Measurements from ENCODE around the gene GYG2. TPM values are rescaled to one million over a fixed set of nuclear protein-coding genes. Genes with fewer than 3 reads are reported as not detected.
"Not testable (repeated sequence)": the region's sequence is repeated elsewhere in the genome, so short reads cannot be mapped to it uniquely, and the experiment has no call there.

The GYG2 gene
- polyA plus RNA-seq, 1 of the 3 experiments (the other 2 are of a cell fraction): 1.8 TPM

DNA sequence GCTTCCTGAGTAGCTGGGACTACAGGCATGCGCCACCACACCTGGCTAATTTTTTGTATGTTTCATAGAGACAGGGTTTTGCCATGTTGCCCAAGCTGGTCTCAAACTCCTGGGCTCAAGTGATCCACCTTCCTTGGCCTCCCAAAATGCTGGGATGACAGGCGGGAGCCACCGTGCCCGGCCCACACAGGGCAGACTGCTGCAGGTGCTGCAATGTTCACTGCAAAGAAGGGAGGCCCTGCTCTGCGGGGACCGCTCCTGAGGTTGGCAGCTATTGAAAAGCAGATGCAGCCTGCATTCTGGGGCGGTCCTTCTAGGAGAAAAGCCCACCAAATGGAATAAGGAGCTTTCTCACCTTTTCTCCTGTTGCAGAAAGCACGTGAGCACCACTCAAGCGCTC, 95.4 kb downstream of the GYG2 start:
- Histone ChIP-seq H4K20me1 (ENCODE audit: insufficient read depth) (no peaks in the 10 kb centered on the region), H3K27ac (ENCODE audit: low read depth in 2 of 2, low read length in 1 of 2) (no peak overlapping the region), H3K4me3 (ENCODE audit: low read depth in 2 of 2, low read length in 1 of 2) (no peak overlapping the region), H3K9me2 (no peaks in the 10 kb centered on the region), H3K4me1 (ENCODE audit: control insufficient read depth in 1 of 2, insufficient read depth in 2 of 2, low read depth in 1 of 2, low read length in 1 of 2) (no peaks in the 10 kb centered on the region; a peak in 1 of 4 replicates), H3K27me3 (ENCODE audit: insufficient read depth) (no peaks in the 10 kb centered on the region), H2AFZ (ENCODE audit: low read depth) (no peak overlapping the region), H3K9me3 (no peaks in the 10 kb centered on the region), H3K79me2 (ENCODE audit: insufficient read depth) (no peaks in the 10 kb centered on the region), H3K36me3 (replicated peaks in 1 of 2; ENCODE audit: control insufficient read depth in 1 of 2, insufficient read depth in 2 of 2, low read length in 1 of 2) (peaks cover 13 to 18% of the 10 kb centered on the region in 2 experiments), H3K9ac (no peak overlapping the region), H3K4me2 (no peak overlapping the region), H3F3A (replicated peaks; ENCODE audit: insufficient read depth) (peaks cover 5% of the 10 kb centered on the region)
- WGBS (ENCODE audit: low lambda C conversion rate): 91% methylated on average over 8 of the region's 9 CpGs
- CTCF ChIA-PET: no interaction called here
- TF ChIP-seq ELF1 (IDR thresholded peaks at IDR 0.05) (no peak), GATA2 (CRISPR knock-in tag; IDR thresholded peaks at IDR 0.05) (no peak), CHD2 (IDR thresholded peaks at IDR 0.05; ENCODE audit: low read length, partially characterized antibody) (no peak), FOXM1 (IDR thresholded peaks at IDR 0.05; ENCODE audit: low read depth) (no peak), POLR2AphosphoS5 (IDR thresholded peaks at IDR 0.05; ENCODE audit: low read depth, low read length) (no peak), RFX5 (IDR thresholded peaks at IDR 0.05; ENCODE audit: low read length) (no peak), RAD21 (IDR thresholded peaks at IDR 0.05; ENCODE audit: low read length) (no peak), MEF2A (IDR thresholded peaks at IDR 0.05; ENCODE audit: borderline replicate concordance, low read depth) (no peak), EP300 (IDR thresholded peaks at IDR 0.05; ENCODE audit: borderline replicate concordance in 1 of 2, low read depth in 1 of 2, low read length in 1 of 2) (no peak), NFIC (IDR thresholded peaks at IDR 0.05; ENCODE audit: borderline replicate concordance) (no peak), FOXJ3 (CRISPR knock-in tag; IDR thresholded peaks at IDR 0.05) (no peak), GABPA (IDR thresholded peaks at IDR 0.05; ENCODE audit: low read depth) (no peak), MAX (IDR thresholded peaks at IDR 0.05; ENCODE audit: low read depth) (no peak), TEAD4 (IDR thresholded peaks at IDR 0.05; ENCODE audit: borderline replicate concordance, insufficient read depth) (no peak), TAF1 (IDR thresholded peaks at IDR 0.05; ENCODE audit: borderline replicate concordance, low read depth, low read length) (no peak)
- no peak for DNase-seq
- POLR2A ChIA-PET: no interaction called here

GRCh38 chrX:2926255-2926654, 97.5 kb downstream of the GYG2 start:
- H3F3A ChIP-seq (replicated peaks; ENCODE audit: insufficient read depth); H3K4me2 ChIP-seq; H3K4me1 ChIP-seq (ENCODE audit: control insufficient read depth in 1 of 2, insufficient read depth in 2 of 2, low read depth in 1 of 2, low read length in 1 of 2); DNase-seq; CTCF ChIA-PET; H3K4me3 ChIP-seq (ENCODE audit: low read depth in 2 of 2, low read length in 1 of 2); H3K27ac ChIP-seq (ENCODE audit: low read depth in 2 of 2, low read length in 1 of 2); H3K79me2 ChIP-seq (ENCODE audit: insufficient read depth); H3K9me3 ChIP-seq; POLR2A ChIA-PET; H3K36me3 ChIP-seq (replicated peaks in 1 of 2; ENCODE audit: control insufficient read depth in 1 of 2, insufficient read depth in 2 of 2, low read length in 1 of 2); H2AFZ ChIP-seq (ENCODE audit: low read depth); H4K20me1 ChIP-seq (ENCODE audit: insufficient read depth); H3K9ac ChIP-seq; H3K27me3 ChIP-seq (ENCODE audit: insufficient read depth); H3K9me2 ChIP-seq: not testable (repeated sequence)
- WGBS (ENCODE audit: low lambda C conversion rate): 83% methylated on average over 4 of the region's 4 CpGs

Measured in SK-N-SH (cell line).